Endothelial cell of umbilical vein (primary cell): ENCODE results near the gene AURKAIP1. TPM values are rescaled to one million over a fixed set of nuclear protein-coding genes. Genes with fewer than 3 reads are reported as not detected.

ENCODE experiments used
- BruUV-seq: library from RNA; stranded (reverse); fragments of 400-500 nt; replicated peaks from 2 replicates; lab custom pipeline; 2021; lab: Mats Ljungman, UMichigan
- CTCF ChIA-PET: fragments of 300-600, 350-600 bp; sonication (Branson Sonifier 250); formaldehyde crosslinking; loops from one replicate; lab custom pipeline; 2021; ENCODE audit warnings: antibody characterized with exemption, inconsistent platforms; lab: Charles Lee
- POLR2A ChIA-PET: fragments of 300-600, 350-600 bp; sonication (Branson Sonifier 250); formaldehyde crosslinking; loops from one replicate; lab custom pipeline; 2021; ENCODE audit warnings: antibody characterized with exemption, inconsistent platforms; lab: Charles Lee
- DNase-seq: peaks from one replicate; pipeline ENCODE4 v3.0.0-alpha.2; 2011; ENCODE audit warnings: low read depth, low spot score
- FAIRE-seq: peaks from 2 replicates; lab custom pipeline; 2011; peaks lifted over from hg19 to GRCh38; lab: Jason Lieb, UNC
- H2AFZ ChIP-seq: 2 replicates; pipeline ENCODE4 v1.6.0; 2012; ENCODE audit warnings: low read depth, low read length, control low read depth, inconsistent platforms
- H3K27ac ChIP-seq: 2 replicates; pipeline ENCODE4 v1.5.1; 2011; ENCODE audit warnings: low read depth, mild to moderate bottlenecking, control low read depth, low read length, moderate library complexity; ENCODE audit not compliant: insufficient read depth
- H3K27me3 ChIP-seq, 2 experiments: 2 replicates each; pipeline versions ENCODE4 v1.6.0 to v1.6.1; 2011; ENCODE audit warnings: low read length in 2 of 2, mixed read lengths in 1 of 2; ENCODE audit not compliant: control insufficient read depth in 2 of 2, insufficient read depth in 2 of 2
- H3K36me3 ChIP-seq, 2 experiments: 2 replicates in 1 of 2; 3 replicates in 1 of 2; pipeline ENCODE4 v1.5.1; 2011; ENCODE audit warnings: low read length in 2 of 2, mild to moderate bottlenecking in 1 of 2, moderate library complexity in 1 of 2; ENCODE audit not compliant: control insufficient read depth in 2 of 2, insufficient read depth in 2 of 2; ENCODE audit errors: extremely low read depth in 1 of 2
- H3K4me1 ChIP-seq: 3 replicates; pipeline ENCODE4 v1.5.1; 2011; ENCODE audit warnings: mild to moderate bottlenecking, low read length; ENCODE audit not compliant: control insufficient read depth, insufficient read depth; ENCODE audit errors: extremely low read depth
- H3K4me2 ChIP-seq: 2 replicates; pipeline ENCODE4 v1.6.1; 2011; ENCODE audit warnings: low read length, control low read depth, mixed read lengths; ENCODE audit not compliant: insufficient read depth
- H3K4me3 ChIP-seq, 3 experiments: fragments of 200-600 bp in 1 of 3; sonication (generic), shearing (Covaris generic) in 1 of 3; replicated peaks in 1 of 3; 2 replicates each; pipeline ENCODE4 v1.5.1; 2011 to 2016; ENCODE audit warnings: control low read depth in 3 of 3, low read length in 3 of 3, mild to moderate bottlenecking in 2 of 3, inconsistent platforms in 1 of 3, low read depth in 1 of 3, moderate library complexity in 1 of 3; ENCODE audit not compliant: insufficient read depth in 1 of 3
- H3K79me2 ChIP-seq: 2 replicates; pipeline ENCODE4 v1.6.0; 2012; ENCODE audit warnings: low read length, inconsistent platforms; ENCODE audit not compliant: control insufficient read depth, insufficient read depth
- H3K9ac ChIP-seq: replicated peaks from 2 replicates; pipeline ENCODE3; 2011; ENCODE audit warnings: low read length, control low read depth; ENCODE audit not compliant: insufficient read depth; ENCODE audit errors: extremely low read depth
- H3K9me1 ChIP-seq: replicated peaks from 3 replicates; pipeline ENCODE4 v1.6.0; 2011; ENCODE audit warnings: mild to moderate bottlenecking, low read length; ENCODE audit not compliant: control insufficient read depth, insufficient read depth; ENCODE audit errors: extremely low read depth
- H3K9me3 ChIP-seq: replicated peaks from 2 replicates; pipeline ENCODE4 v1.5.1; 2012; ENCODE audit warnings: low read length, inconsistent platforms; ENCODE audit not compliant: control insufficient read depth, insufficient read depth
- H4K20me1 ChIP-seq: replicated peaks from 2 replicates; pipeline ENCODE3; 2011; ENCODE audit warnings: mild to moderate bottlenecking, low read length; ENCODE audit not compliant: control insufficient read depth, insufficient read depth; ENCODE audit errors: extremely low read depth
- EZH2 ChIP-seq: IDR thresholded peaks from 2 replicates; pipeline ENCODE4 v1.6.1; 2012; ENCODE audit warnings: borderline replicate concordance, low read depth, mild to moderate bottlenecking, moderate library complexity, low read length, inconsistent platforms; ENCODE audit not compliant: severe bottlenecking
- GATA2 ChIP-seq: IDR thresholded peaks from 2 replicates; pipeline ENCODE4 v1.7.0; 2011; ENCODE audit warnings: low read depth, mild to moderate bottlenecking, moderate library complexity, mixed read lengths, low read length; ENCODE audit not compliant: insufficient read length, insufficient read depth
- MYC ChIP-seq: IDR thresholded peaks from one replicate; pipeline ENCODE4 v1.6.1; 2011; ENCODE audit warnings: mild to moderate bottlenecking, low read depth, low read length
- dilution Hi-C: fragments of 300-500 bp; cut with MboI; formaldehyde crosslinking; loops from one replicate; pipeline ENCODE4 v1.15.0; 2019; ENCODE audit warnings: low sequenced_read_pairs; ENCODE audit not compliant: extremely low pct_ligation_motif_present
- intact Hi-C: fragments of 100-400 bp; cut with micrococcal nuclease; formaldehyde crosslinking; loops from one replicate; pipeline ENCODE4 v1.10.0; 2022
- polyA plus RNA-seq, 4 experiments: library from polyadenylated mRNA; depleted of rRNA in 3 of 4; stranded (reverse) in 3 of 4; unstranded in 1 of 4; fragments of >200 nt; gene quantifications; 2 replicates each; pipeline versions ENCODE4 v1.2.1 to v1.2.3, GENCODE V29; 2011 to 2012; ENCODE audit warnings: missing spikeins in 1 of 4
- total RNA-seq: library from RNA; stranded (reverse); gene quantifications from 2 replicates; pipeline ENCODE4 v1.2.3, GENCODE V29; 2021
- TF ChIP-seq, protein P1 (sequence below), 2 donors: IDR thresholded peaks; 1 replicate in 1 of 2; 2 replicates in 1 of 2; pipeline ENCODE4 v1.5.1; 2011; ENCODE audit warnings: low read length in 2 of 2, mild to moderate bottlenecking in 2 of 2, moderate library complexity in 2 of 2, control low read depth in 1 of 2, inconsistent platforms in 1 of 2, low read depth in 1 of 2; ENCODE audit not compliant: insufficient read depth in 1 of 2; ENCODE audit errors: extremely low read depth in 1 of 2

AURKAIP1 gene
- total and polyA plus RNA-seq, 2 donors (not counting 3 experiments of a cell fraction or from before 2014, with no cell fraction given), result 73.3 to 151 TPM

DNA sequence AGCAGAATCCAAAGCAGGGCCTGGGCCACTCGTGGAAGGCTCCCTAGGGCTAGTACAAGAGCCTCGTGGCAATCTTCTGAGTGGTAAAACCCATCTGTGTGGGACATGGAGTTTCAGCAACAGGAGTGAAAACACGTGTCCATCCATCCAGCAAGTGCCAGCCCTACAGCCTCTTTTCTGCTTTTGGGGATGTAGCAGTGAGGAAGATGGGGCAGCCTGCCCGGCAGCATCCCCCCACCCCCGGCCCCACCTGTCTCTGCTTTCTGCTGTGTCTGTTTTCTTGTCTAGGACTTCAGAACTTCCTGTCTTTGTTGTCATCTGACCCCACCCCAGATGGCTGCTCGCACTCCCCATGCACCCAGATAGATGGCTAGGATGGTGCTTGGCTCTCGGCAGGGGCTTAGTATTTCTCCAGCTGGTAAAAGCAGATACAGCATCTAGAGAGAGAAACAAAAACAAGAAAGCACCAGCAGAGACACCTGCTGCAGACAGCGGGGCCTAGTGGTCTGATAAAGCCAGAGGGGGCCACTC is 48.9 kb downstream of the AURKAIP1 start:
- H3K4me2 ChIP-seq, result no peak overlapping the region
- DNase-seq (no peak), FAIRE-seq (no peak)
- peak overlapping the region in 1 of 3 experiments; percentile 1 for H3K4me3 ChIP-seq
- intact Hi-C loops, result no loop called here
- peaks cover 13% of the 10 kb centered on the region for H3K4me1 ChIP-seq
- no peak overlapping the region for H3K9ac ChIP-seq
- POLR2A ChIA-PET, result no interaction called here
- H3K9me1 ChIP-seq, result no peaks in the 10 kb centered on the region
- no TSS peak for BruUV-seq
- no peaks in the 10 kb centered on the region for H3K27me3 ChIP-seq
- TF ChIP-seq, protein P1, sequence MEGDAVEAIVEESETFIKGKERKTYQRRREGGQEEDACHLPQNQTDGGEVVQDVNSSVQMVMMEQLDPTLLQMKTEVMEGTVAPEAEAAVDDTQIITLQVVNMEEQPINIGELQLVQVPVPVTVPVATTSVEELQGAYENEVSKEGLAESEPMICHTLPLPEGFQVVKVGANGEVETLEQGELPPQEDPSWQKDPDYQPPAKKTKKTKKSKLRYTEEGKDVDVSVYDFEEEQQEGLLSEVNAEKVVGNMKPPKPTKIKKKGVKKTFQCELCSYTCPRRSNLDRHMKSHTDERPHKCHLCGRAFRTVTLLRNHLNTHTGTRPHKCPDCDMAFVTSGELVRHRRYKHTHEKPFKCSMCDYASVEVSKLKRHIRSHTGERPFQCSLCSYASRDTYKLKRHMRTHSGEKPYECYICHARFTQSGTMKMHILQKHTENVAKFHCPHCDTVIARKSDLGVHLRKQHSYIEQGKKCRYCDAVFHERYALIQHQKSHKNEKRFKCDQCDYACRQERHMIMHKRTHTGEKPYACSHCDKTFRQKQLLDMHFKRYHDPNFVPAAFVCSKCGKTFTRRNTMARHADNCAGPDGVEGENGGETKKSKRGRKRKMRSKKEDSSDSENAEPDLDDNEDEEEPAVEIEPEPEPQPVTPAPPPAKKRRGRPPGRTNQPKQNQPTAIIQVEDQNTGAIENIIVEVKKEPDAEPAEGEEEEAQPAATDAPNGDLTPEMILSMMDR (IDR thresholded peaks at IDR 0.05; ENCODE audit: extremely low read depth in 1 of 2, insufficient read depth in 1 of 2, low read depth in 1 of 2, low read length in 2 of 2), result no peak
- no peak for TF ChIP-seq MYC
- TF ChIP-seq EZH2, result no peak
- no peak for TF ChIP-seq GATA2
- no peaks in the 10 kb centered on the region for H4K20me1 ChIP-seq
- H2AFZ ChIP-seq, result no peak overlapping the region
- H3K27ac ChIP-seq, result no peak overlapping the region
- peaks cover 0 to 18% of the 10 kb centered on the region in 2 experiments for H3K36me3 ChIP-seq
- peaks cover 38% of the 10 kb centered on the region for H3K79me2 ChIP-seq
- dilution Hi-C loops, result no loop called here
- CTCF ChIA-PET, result no interaction called here
- no peaks in the 10 kb centered on the region for H3K9me3 ChIP-seq
